ENCODE measurements around the gene NCBP1. TPM values are rescaled to one million over a fixed set of nuclear protein-coding genes. Genes with fewer than 3 reads are reported as not detected.
A peak's percentile ranks its signal among the peaks of the same experiment; 100 is the strongest.

Gene NCBP1
- total RNA-seq, 1 experiment from 2014 or later = 59.7 TPM

DNA sequence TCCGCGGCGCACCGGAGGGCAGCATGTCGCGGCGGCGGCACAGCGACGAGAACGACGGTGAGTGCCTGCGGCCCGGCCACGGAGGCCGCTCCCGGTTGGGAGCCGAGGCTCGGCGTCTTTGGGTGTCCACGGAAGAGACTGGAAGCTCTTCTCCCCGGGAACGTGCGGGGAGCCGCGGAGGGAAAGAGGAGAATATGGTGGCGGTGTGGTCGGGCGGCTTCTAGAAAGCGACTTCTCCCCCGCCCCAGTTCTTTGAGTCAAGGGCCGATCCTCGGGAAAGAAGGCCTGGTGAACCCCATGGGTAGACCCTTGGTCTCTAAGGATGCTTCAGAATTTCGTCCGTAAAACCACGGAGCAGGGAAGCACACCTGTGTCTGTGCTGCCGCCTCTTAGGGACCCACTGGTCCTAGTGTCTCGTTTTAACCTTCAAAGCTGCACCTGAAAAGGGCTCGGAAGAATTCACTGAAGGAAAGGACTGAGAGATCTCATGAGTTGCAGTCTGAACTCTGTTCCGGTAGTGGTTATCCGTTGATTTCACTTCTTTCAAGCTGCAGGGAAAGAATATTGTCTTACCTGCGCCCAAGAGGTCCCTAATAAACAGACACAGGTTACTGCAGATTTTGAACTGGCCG, 354 bp downstream of the NCBP1 start:
- CTCF ChIA-PET = interaction anchor here (0.6 to 2.5 kb wide), 7 partner anchors 18 to 1289 kb away, joined by 3 to 12 read pairs (median 4); partner anchors contain the start of gene NANS
- peak overlapping the region; percentile 100 for H3K27ac Mint-ChIP-seq (ENCODE audit: unreplicated experiment)
- Histone ChIP-seq H3K9me3 (no peaks in the 10 kb centered on the region), H3K36me3 (ENCODE audit: control insufficient read depth, insufficient read depth, low read length) (no peaks in the 10 kb centered on the region), H3K4me3 (ENCODE audit: low read depth, low read length) (peak overlapping the region; percentile 99), H3K4me1 (peaks cover 5% of the 10 kb centered on the region), H3K27me3 (replicated peaks; ENCODE audit: control insufficient read depth, insufficient read depth, low read length) (no peaks in the 10 kb centered on the region)
- H3K4me1 Mint-ChIP-seq (ENCODE audit: low read depth, unreplicated experiment) = peaks cover 11% of the 10 kb centered on the region
- peaks cover 29% of the 10 kb centered on the region for H3K36me3 Mint-ChIP-seq (ENCODE audit: insufficient read depth, unreplicated experiment)
- intact Hi-C loops (cut with micrococcal nuclease; ENCODE audit: unreplicated experiment) = loop anchor here (2.0 to 5.0 kb wide), 2 partner anchors 63 to 353 kb away; partner anchors contain the start of gene XPA
- H3K9me3 Mint-ChIP-seq (ENCODE audit: unreplicated experiment) = no peaks in the 10 kb centered on the region
- H3K4me3 Mint-ChIP-seq (ENCODE audit: unreplicated experiment) = peak overlapping the region; percentile 95
- POLR2A ChIA-PET = interaction anchor here (0.6 to 1.9 kb wide), 10 partner anchors 12 to 777 kb away, joined by 3 to 15 read pairs (median 8); partner anchors contain the start of genes ANP32B, TBC1D2, TMOD1 and XPA
- BruUV-seq (replicated peaks) = no TSS peak
- no peak for DNase-seq
- TF ChIP-seq, protein P1, sequence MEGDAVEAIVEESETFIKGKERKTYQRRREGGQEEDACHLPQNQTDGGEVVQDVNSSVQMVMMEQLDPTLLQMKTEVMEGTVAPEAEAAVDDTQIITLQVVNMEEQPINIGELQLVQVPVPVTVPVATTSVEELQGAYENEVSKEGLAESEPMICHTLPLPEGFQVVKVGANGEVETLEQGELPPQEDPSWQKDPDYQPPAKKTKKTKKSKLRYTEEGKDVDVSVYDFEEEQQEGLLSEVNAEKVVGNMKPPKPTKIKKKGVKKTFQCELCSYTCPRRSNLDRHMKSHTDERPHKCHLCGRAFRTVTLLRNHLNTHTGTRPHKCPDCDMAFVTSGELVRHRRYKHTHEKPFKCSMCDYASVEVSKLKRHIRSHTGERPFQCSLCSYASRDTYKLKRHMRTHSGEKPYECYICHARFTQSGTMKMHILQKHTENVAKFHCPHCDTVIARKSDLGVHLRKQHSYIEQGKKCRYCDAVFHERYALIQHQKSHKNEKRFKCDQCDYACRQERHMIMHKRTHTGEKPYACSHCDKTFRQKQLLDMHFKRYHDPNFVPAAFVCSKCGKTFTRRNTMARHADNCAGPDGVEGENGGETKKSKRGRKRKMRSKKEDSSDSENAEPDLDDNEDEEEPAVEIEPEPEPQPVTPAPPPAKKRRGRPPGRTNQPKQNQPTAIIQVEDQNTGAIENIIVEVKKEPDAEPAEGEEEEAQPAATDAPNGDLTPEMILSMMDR (IDR thresholded peaks at IDR 0.05; ENCODE audit: insufficient read depth in 1 of 2, low read depth in 1 of 2, low read length in 1 of 2, severe bottlenecking in 1 of 2, unreplicated experiment in 1 of 2) = no peak
- H3K27me3 Mint-ChIP-seq (ENCODE audit: insufficient read depth, unreplicated experiment) = no peaks in the 10 kb centered on the region

GRCh38 chr9:97635026-97635425, 1.4 kb downstream of the NCBP1 start:
- CTCF ChIA-PET = interaction anchor here (1.2 kb wide), 1 partner anchor 37 kb away, joined by 3 read pairs; no protein-coding TSS in a partner anchor
- H3K4me3 ChIP-seq (ENCODE audit: low read depth, low read length) = peak overlapping the region; percentile 99
- Mint-ChIP-seq H3K4me1 (ENCODE audit: low read depth, unreplicated experiment) (peaks cover 9% of the 10 kb centered on the region), H3K27me3 (ENCODE audit: insufficient read depth, unreplicated experiment) (no peaks in the 10 kb centered on the region), H3K36me3 (ENCODE audit: insufficient read depth, unreplicated experiment) (peaks cover 25% of the 10 kb centered on the region), H3K27ac (ENCODE audit: unreplicated experiment) (no peak overlapping the region), H3K4me3 (ENCODE audit: unreplicated experiment) (peak overlapping the region; percentile 95), H3K9me3 (ENCODE audit: unreplicated experiment) (no peaks in the 10 kb centered on the region)
- H3K9me3 ChIP-seq = no peaks in the 10 kb centered on the region
- no peak for DNase-seq
- H3K4me1 ChIP-seq = peaks cover 5% of the 10 kb centered on the region
- TF ChIP-seq, protein P1 (IDR thresholded peaks at IDR 0.05; ENCODE audit: insufficient read depth in 1 of 2, low read depth in 1 of 2, low read length in 1 of 2, severe bottlenecking in 1 of 2, unreplicated experiment in 1 of 2) = no peak
- intact Hi-C loops (cut with micrococcal nuclease; ENCODE audit: unreplicated experiment) = no loop called here
- BruUV-seq (replicated peaks) = no TSS peak
- POLR2A ChIA-PET = no interaction called here
- no peaks in the 10 kb centered on the region for H3K27me3 ChIP-seq (replicated peaks; ENCODE audit: control insufficient read depth, insufficient read depth, low read length)
- H3K36me3 ChIP-seq (ENCODE audit: control insufficient read depth, insufficient read depth, low read length) = no peaks in the 10 kb centered on the region

DNA sequence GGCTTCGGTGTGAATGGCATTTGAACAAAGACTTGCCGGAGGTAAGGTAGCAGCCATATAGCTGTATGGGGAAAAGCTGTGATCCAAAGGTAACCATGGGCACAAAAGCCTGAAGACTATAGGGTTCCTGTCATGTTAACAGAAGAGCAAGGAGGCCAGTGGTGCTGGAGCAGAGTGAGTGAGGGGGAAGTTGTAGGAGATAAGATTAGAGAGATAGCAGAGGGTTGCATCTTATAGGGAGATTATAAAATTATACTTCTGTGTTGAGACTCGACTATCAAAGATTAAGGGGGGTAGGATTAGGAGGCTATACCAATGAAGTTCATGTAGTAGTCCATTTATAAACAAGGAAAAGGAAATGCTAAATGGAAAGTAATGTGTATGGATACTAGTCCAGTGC, 3.3 kb downstream of the NCBP1 start:
- Histone ChIP-seq H3K27me3 (replicated peaks; ENCODE audit: control insufficient read depth, insufficient read depth, low read length) (no peaks in the 10 kb centered on the region), H3K36me3 (ENCODE audit: control insufficient read depth, insufficient read depth, low read length) (no peaks in the 10 kb centered on the region), H3K9me3 (no peaks in the 10 kb centered on the region), H3K4me3 (ENCODE audit: low read depth, low read length) (no peak overlapping the region), H3K4me1 (peaks cover 5% of the 10 kb centered on the region)
- TF ChIP-seq, protein P1 (IDR thresholded peaks at IDR 0.05; ENCODE audit: insufficient read depth in 1 of 2, low read depth in 1 of 2, low read length in 1 of 2, severe bottlenecking in 1 of 2, unreplicated experiment in 1 of 2) = no peak
- Mint-ChIP-seq H3K4me3 (ENCODE audit: unreplicated experiment) (no peak overlapping the region), H3K4me1 (ENCODE audit: low read depth, unreplicated experiment) (peaks cover 9% of the 10 kb centered on the region), H3K27me3 (ENCODE audit: insufficient read depth, unreplicated experiment) (no peaks in the 10 kb centered on the region), H3K36me3 (ENCODE audit: insufficient read depth, unreplicated experiment) (peaks cover 35% of the 10 kb centered on the region), H3K27ac (ENCODE audit: unreplicated experiment) (peak overlapping the region; percentile 5), H3K9me3 (ENCODE audit: unreplicated experiment) (no peaks in the 10 kb centered on the region)
- no peak for DNase-seq
- CTCF ChIA-PET = no interaction called here
- intact Hi-C loops (cut with micrococcal nuclease; ENCODE audit: unreplicated experiment) = no loop called here
- BruUV-seq (replicated peaks) = no TSS peak
- POLR2A ChIA-PET = no interaction called here

Measured in Caco-2 (cell line).